SHP77 treated with DMSO at 0.1 percent for 48 hours (cell line): ENCODE measurements around the gene CDNF.
A peak's percentile ranks its signal among the peaks of the same experiment; 100 is the strongest.
"Not testable (repeated sequence)": the region's sequence is repeated elsewhere in the genome, so short reads cannot be mapped to it uniquely, and the experiment has no call there.

Experiments
- DNase-seq: peaks from one replicate; lab custom pipeline; 2025; lab: John Stamatoyannopoulos, UW

Gene CDNF

GRCh38 chr10:14838582-14839304, 906 bp upstream of the CDNF start:
- DNase-seq: no peak

GRCh38 chr10:14837003-14837756, 657 bp downstream of the CDNF start:
- peak; percentile 54 for DNase-seq

- DNase-seq: no peak
Measured at GRCh38 chr10:14836208-14836607, 1.6 kb downstream of the CDNF start.

- no peak for DNase-seq
Measured at GRCh38 chr10:14833106-14833505, 4.7 kb downstream of the CDNF start.

- DNase-seq: no peak
Measured at GRCh38 chr10:14826076-14826829, 11.6 kb downstream of the CDNF start.

- DNase-seq: no peak
Measured at GRCh38 chr10:14823966-14824365, 13.9 kb downstream of the CDNF start.

GRCh38 chr10:14822879-14823755, 14.7 kb downstream of the CDNF start:
- no peak for DNase-seq

- DNase-seq: no peak
Measured at GRCh38 chr10:14821635-14822375, 16.0 kb downstream of the CDNF start.

GRCh38 chr10:14820775-14821154, 17.1 kb downstream of the CDNF start:
- DNase-seq: no peak

GRCh38 chr10:14820010-14820774, 17.6 kb downstream of the CDNF start:
- DNase-seq: no peak

GRCh38 chr10:14816717-14817116, 21.1 kb downstream of the CDNF start:
- DNase-seq: not testable (repeated sequence)

- DNase-seq: no peak
Measured at GRCh38 chr10:14815681-14816080, 22.2 kb downstream of the CDNF start.

GRCh38 chr10:14812271-14812670, 25.6 kb downstream of the CDNF start:
- DNase-seq: no peak

- DNase-seq: no peak
Measured at GRCh38 chr10:14810969-14811953, 26.6 kb downstream of the CDNF start.

GRCh38 chr10:14806318-14806717, 31.5 kb downstream of the CDNF start:
- DNase-seq: no peak

GRCh38 chr10:14803827-14804226, 34.0 kb downstream of the CDNF start:
- no peak for DNase-seq

- no peak for DNase-seq
Measured at GRCh38 chr10:14801723-14802122, 36.1 kb downstream of the CDNF start.

GRCh38 chr10:14800397-14800796, 37.4 kb downstream of the CDNF start:
- DNase-seq: no peak

GRCh38 chr10:14798636-14799035, 39.2 kb downstream of the CDNF start:
- DNase-seq: no peak
